RPMI8226 (cell line): Measurements from ENCODE around the gene IL17RD.
"Not testable (repeated sequence)": the region's sequence is repeated elsewhere in the genome, so short reads cannot be mapped to it uniquely, and the experiment has no call there.

Experiments
- DNase-seq: peaks from one replicate; pipeline ENCODE4 v3.0.0-alpha.2; 2015

The IL17RD gene

DNA sequence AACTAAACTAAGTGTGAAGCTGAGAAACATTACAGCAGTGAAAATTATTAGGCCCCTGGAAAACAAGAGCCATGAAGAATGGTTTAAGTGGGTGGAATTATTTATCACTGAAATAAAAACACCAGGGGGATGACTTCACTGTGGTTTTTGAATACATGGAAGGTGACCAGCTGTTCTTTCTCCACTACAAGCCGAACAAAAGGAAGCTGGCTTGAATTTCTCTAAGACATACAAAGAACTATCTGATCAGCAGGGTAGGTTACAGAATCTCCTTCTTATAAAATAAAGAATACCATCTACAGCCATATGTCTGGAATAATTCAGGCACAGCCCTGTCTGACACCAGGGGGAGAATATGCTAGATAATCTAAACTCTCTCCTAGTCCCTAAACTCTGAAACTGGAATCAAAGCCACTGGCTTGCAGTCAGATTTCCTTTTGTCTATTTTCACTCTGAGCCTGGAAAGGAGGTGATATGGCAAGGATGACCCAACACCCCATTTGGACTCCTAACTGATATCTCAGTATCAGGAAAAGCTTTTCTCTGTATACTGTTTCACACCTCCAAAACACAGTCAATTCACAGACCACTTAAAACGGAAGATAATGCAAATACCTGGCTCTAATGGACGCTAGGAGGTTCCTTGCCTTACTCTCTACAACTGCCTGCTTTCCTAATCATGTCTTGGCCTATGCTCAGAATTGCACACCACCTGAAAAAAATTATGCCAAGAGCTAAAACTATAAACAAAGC, 73.5 kb downstream of the IL17RD start:
- DNase-seq: no peak

DNA sequence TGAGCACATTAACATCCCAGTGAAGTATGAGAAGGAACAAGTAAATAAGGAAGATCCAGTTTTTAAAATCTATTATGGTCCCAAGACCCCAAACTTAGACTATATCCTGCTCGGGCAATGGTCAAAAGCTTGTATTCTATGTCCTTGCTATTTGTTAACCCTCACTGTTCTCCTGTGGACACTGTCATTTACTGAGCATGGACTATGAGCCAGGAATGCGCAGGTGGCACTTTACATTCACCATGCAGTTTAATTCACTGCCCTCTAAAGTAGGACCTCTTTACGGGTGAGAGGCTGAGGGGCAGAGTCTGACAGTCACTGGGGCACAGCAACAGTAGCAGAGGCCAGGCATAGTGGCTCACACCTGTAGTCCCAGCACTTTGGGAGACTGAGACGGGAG, 76.1 kb downstream of the IL17RD start:
- DNase-seq: no peak

DNA sequence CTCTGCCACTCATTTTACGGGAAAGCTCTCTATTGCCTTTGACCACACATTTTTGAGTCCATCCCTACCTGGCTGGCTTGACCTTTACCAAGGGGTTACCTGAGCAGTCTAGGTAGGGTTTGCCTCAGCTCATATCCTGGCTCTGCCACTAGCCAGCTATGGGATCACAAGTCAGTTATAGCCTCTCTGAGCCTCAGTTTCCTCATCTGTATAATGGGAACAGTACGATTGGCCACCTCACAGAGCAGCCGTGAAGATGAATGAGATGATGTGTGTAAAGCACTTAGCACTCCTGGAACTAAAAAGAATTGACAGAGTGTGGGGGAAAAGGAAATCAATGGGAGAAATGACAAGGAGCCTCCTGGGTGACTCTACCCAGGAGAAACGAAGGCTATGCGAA, 76.7 kb downstream of the IL17RD start:
- no peak for DNase-seq

DNA sequence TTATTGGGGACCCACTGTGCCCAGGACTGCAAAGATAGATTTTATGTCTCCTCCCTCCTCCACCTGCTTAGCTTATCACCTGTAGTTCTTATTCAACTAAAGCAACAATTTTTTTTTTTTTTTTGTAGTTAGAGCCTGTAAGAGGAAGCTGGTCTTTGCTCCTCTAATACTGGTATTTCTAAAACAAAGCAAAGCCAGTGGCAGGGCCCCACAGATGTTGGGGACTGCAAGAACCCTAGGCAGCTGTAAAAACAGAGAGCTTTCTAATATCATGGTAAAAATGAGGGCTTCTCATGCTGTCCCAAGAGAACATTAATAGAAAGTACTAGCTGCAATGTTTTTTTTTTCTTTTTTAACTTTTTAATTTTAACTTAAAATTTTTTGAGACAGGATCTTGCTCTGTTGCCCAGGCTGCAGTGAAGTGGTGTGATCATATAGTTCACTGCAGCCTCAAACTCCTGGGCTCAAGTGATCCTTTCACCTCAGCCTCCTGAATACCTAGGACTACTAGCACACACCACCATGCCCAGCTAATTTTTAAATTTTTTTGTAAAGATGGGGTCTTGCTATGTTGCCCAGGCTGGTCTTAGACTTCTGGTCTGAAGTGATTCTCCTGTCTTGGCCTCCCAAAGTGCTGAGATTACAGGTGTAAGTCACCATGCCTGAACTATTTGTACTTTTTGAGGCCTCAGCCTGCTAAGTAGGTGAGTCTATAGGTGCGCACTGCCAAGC, 77.6 kb downstream of the IL17RD start:
- no peak for DNase-seq

DNA sequence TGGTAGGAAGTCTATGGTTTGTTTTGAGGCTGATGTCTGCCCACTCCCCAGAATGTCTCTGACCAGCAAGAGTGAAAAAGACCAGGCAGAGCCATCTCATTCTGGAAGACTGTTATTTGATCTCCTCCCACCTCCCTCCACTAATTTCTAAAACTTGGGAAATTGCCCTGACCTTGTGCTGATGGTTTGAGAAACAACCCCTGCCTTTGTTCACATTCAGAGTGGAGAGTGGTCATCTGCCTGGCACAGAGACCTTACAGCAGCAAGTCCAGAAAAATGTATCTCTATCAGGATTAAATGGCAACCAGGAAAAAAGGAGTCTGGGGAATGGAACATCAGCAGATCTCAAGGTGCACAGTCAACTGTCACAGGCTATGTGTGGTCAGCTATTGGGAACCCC, 79.0 kb downstream of the IL17RD start:
- DNase-seq: no peak

DNA sequence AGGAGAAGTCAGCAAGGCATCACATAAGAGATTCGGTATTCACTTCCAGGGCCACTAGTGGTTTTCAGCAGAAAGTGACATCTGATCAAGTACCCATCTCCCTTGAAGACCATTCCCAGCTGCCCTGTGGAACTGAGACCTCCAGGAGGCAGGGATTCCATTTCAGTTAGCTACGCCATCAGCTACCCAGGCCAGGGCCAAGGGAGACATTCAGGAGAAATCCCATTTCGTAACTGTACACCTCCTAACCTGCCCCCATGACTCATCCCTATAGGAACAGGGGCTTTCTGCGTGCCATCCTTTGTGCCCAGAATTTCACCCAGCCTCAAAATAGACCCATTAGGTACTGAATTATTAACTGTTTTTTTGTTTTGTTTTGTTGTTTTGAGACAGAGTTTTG, 79.9 kb downstream of the IL17RD start:
- no peak for DNase-seq

DNA sequence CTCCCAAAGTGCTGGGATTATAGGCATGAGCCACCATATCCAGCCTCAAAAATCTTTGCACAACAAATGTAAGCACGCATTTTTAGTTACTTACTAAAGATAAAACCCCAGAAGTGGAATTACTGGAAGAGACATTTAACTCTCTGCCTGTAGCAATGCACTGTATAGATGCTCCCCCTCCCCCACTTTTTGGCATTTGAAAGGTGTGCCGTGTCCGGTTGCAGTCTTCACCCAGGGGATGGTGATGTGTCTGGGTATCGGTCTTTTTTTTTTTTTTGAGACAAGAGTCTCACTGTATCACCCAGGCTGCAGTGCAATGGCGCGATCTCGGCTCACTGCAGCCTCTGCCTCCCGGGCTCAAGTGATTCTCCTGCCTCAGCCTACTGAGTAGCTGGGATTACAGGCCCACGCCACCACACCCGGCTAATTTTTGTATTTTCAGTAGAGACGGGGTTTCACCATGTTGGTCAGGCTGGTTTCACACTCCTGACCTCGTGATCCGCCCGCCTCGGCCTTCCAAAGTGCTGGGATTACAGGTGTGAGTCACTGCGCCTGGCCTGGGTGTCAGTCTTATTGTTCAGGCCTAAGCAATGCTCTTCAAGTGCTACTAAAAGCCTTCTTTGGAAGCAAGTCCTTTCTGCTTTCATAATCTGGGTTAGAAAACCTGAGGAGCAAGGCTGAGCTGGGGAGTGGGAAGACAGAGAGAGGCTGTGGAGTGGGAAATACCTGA, 81.7 kb downstream of the IL17RD start:
- DNase-seq: not testable (repeated sequence)

DNA sequence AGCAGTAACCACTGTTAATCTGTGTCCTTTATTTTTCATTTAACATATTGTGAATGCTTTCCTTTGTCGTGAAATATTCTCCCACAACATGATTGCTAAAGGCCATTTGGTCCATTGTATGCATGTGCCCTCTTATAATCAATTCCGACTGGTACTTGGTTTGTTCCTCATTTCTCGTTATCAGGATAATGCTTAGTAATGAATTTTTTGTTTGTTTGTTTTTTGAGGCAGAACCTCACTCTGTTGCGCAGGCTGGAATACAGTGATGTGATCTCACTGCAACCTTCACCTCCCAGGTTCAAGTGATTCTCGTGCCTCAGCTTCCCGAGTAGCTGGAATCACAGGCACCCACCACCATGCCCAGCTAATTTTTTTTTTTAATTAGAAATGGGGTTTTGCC, 82.7 kb downstream of the IL17RD start:
- no peak for DNase-seq

DNA sequence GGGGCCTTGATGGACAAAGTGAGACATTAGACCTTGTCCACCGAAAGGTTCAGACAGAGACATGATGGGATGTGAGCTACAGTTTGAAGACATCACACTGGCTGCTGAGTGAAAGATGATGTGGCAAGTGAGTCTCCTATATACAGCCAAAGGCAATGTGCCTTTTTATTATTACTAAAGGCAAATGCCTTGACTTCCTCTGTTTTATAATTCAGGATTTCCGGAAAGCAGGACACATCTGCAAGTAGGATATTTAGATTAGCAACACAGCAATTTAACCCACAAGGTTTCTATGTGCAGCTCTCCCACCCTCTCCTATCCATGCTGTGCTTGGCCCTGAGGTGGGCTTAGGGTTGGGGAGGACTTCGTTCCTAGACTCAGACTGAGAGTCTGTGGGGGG, 84.0 kb downstream of the IL17RD start:
- no peak for DNase-seq

DNA sequence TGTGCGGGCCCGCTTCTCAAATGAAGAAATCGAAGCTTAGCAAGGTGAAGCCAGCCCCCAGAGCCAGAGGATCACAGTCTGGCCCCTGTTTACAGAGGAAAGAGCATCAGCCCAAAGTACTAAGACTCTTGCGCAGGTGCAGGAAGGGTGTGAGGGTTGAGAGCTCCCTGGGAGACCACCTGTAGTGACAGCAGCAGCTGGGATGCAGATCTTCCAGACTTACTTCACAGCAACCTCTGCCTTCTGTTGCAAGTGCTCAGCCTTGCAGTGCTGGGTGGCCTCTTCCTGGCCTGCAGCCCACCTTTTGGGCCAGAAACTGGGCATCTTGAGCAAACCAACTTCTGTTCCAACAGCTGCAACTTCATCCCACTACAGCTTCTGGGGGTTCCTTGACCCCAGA, 85.0 kb downstream of the IL17RD start:
- no peak for DNase-seq

DNA sequence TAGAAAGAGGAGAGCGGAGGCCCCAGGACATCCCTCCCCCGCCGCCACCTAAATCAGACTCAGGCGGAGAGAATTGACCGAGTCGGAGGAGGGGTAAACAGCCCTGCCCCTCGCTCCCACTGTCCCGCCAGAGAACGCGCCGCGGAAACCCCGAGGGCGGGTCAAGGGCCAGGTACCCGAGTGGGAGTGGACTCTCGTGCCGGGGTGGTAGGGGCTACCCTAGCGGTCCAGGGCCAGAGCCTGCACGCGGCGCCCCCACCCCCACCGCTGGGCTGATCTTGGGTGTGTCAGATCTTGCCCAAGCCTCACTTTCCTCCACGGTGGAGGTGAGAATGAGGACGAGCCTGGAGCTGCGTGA, 85.7 kb downstream of the IL17RD start:
- no peak for DNase-seq

DNA sequence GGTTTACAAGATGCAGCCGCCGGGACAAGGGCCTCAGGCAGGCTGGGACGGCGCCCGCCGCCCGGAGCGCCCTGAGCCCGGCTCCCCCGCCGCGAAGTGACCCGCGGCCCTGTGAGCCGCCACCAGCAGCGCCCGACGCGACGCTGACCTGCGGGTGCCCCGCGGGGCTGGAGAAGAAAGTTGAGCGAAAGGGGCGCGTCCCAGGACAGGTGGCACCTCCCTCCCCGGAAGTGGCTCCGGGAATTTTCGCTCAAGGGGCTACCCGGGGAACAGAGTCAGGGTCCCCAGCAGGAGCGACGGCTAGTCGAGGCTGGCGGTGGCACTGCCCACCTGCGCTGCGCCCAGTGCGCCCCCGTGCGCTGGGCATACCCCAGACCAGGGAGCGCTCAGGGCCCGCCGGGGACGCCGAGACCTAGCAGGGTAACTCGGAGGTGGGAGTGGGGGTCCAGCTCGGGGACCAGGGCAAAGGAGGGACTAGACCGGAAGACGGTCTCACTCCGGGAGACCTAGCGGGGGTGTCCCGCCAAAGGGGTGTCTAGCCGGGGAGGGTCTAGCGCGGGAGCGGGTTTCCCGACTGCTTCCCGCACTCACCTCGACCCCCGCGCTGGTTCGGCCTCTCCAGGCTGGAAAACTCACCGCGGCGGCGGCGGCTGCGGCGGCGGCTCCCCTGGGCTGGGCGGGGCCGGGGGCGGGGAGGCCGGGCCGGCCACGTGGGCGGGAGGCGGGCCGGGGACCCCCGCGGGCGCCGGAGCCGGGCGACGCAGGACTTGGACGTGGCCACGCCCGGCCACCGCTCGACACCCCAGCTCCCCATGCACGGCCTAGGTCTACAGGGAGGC, 86.3 kb downstream of the IL17RD start:
- peak; percentile 10 for DNase-seq

DNA sequence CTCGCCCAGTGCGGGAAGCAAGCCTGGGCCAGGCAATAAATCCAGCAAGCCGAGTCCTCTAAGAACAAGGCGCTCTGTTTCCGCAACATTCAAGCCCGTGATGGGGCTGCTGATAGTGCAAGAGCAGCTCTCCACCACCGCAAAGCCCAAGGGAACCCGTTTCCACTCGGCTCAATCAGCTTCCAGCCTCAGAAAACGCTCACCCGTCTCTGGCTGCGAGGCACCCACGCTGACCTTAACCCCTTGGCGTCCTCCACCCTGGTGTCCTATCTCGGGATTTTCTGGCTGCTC, 86.9 kb downstream of the IL17RD start:
- DNase-seq: peak; percentile 25

DNA sequence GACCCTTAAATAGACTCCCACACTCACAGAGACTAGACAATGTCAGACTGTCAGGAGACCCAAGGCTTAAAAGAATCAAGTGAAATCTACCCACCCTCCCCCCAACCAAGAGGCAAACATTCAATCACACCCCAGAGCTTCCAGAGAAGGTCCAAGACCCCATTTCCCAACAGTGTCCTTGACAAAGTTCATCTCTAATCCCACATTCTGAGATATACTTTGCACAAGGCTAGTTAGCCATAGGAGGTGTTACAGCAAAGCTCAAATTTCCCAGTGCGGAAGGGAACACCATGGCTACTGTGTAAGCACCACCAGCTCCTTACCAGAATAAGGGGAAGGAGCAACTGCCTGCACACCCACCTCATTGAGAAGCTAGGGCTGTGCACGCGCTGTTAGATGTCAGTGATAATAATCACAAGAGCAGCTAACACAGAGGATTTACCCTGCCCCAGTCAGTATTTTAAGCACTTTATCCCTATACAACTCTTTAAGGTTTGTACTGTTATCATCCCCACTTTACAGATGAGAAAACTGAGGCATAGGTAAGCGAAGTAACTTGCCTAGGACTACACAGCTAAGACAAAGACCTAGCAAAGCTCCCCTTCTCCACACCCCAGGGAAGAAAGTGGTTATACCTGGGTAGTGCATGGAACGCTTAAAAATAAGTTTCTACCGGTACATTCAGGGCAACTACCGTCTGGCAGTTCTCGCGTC, 87.4 kb downstream of the IL17RD start:
- DNase-seq: no peak

DNA sequence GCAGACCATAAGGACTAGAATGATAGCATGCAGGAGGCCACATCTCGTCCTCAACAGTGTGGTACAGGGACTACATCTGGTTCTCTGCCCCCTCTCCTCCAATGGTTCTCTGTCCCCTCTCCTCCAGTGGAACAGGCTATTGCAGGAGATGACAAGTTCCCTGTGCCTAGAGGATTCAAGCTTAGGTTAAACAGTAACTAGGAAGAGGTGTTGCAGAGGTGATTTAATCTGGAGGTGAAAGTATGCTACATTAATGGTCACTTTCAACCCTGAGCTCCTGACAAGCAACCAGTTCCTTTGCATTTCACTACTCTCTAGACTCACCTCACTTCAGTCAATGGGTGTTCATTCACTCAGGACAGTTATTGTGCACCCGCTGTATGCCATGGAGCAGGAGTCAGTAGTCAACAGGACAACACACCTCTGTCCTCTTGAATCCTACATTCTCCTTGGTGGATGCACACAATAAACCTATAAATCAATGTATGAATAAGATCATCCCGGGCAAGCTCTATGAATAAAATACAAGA, 88.7 kb downstream of the IL17RD start:
- no peak for DNase-seq

DNA sequence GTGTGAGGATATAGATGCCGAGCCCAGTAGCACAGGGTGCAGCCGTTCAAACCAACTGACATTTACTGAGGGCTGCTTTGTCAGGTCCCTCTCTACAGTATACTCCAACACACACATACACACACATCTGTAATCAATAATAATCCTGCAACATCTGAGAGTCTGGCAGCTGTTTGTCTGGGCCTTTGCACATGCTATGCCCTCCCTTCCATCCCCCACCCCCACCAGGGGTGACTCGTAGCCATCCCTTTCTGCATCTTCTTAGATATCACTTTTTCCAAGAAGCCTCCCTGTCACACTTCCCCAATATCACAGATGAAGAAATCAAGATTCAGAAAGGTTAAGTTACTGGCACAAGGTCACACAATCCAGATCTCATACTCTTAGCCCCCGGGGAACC, 91.0 kb downstream of the IL17RD start:
- no peak for DNase-seq

DNA sequence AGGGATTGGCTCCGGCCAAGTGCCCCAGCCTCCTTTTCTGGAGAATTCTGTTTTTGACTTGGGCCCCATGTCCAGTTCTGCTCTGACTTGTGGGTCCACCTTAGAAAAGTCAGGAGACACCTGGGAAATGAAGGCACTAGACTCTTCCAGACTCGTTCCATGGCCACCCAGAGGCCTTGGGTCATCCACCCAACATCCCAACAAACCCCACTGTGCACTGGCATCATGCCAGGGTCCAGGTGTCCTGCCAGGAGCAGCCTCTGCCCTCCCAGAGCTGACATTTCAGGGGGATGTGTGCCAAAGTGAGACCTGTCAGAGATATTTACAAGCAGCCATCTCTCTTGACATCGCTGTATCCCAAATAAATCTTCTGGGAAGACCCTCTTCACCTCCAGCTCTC, 91.5 kb downstream of the IL17RD start:
- DNase-seq: no peak

DNA sequence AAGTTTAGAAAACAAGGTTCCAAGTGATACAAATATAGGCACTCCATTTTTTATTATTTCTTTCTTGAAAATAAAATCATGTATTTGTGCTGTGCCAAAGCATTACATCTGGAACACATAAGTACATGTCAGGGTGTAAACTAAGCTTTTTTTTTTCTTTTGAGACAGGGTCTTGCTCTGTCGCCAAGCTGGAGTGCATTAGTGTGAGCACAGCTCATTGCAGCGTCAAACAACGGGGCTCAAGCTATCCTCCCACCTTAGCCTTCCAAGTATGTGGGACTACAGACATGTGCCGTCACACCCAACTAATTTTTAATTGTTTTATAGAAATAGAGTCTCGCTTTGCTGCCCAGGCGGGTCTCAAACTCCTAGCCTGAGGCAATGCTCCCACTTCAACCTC, 95.7 kb downstream of the IL17RD start:
- DNase-seq: no peak

DNA sequence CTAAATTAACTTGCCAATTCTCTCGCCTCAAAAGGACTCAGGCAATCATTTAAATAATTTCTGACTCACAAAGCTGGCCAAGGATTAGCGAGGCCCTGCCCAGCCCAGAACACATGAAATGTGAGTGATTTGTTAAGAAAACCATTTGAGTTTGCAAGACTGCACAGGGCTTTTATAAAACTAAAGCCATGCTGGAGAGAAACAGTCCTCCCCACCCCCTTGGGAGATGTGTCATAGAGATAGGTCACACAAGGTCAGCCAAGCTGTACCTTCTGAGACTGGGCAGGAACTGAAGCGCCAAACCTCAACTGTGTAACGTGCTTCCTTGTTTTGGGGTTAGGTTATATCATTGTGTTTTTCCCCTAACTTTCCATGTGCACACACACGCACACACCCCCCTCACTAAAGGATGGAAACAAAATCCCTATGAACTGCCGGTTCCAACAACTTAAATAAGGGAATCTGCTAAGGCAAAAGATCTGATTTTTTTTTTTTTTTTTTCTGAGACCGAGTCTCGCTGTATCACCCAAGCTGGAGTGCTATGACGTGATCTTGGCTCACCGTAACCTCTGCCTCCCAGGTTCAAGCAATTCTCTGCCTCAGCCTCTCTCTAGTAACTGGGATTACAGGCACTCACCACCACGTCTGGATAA, 96.6 kb downstream of the IL17RD start:
- DNase-seq: peak; percentile 33

DNA sequence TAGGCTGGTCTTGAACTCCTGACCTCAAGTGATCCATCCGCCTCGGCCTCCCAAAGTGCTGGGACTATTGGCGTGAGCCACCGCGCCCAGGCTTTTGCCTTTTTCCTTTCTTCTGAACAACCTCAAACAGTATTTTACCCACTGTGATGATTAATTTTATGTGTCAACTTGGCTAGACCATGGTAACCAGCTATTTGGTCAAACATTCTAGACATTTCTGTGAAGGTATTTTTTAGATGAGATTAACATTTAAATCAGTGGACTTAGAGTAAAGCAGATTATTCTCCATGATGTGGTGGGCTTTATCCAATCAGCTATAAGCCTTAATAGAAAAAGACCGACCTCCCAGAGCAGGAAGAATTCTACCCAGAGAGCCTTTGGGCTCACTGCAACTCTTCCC, 98.7 kb downstream of the IL17RD start:
- no peak for DNase-seq

DNA sequence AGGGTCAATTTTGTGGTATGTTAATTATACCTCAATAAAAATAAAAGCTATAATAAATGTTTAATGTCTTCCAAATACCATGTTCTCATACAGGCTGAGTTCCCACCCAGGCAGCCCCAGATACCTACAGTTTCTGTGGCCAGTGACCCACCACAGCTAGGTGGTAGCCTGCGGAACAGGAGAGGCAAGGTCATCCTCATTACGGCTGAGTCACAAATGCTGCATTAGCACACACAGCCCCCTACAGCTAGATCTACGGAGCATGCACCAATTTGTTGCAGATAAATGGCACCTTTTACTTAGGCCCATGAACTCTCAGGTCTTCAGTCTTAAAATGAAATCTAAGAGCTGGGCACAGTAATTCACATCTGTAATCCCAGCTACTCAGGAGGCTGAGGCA, 99.6 kb downstream of the IL17RD start:
- DNase-seq: no peak

DNA sequence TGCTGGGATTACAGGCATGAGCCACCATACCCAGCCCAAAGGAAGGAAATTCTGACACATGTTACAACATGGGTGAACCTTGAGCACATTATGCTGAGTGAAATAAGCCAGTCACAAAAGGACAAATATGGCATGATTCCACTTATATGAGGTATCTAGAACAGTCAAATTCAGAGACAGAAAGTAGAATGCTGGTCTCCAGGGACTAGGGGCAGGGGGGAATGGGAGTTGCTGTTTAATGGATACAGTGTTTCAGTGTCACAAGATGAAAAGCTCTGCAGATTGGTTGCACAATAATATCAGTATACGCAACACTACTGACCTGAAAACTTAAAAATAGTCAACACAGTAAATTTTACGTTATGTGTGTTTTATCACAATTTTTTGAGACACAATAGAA, 100.6 kb downstream of the IL17RD start:
- no peak for DNase-seq
